HepG2 (cell line): ENCODE measurements around the gene MEX3A. TPM values are rescaled to one million over a fixed set of nuclear protein-coding genes. Genes with fewer than 3 reads are reported as not detected.

ENCODE experiments used
- FOXA3 ChIP-seq: IDR thresholded peaks from 2 replicates; pipeline ENCODE4 v1.6.1; 2016; ENCODE audit warnings: missing genetic modification reagents, missing compliant biosample characterization
- IKZF4 ChIP-seq: sonication (generic); formaldehyde crosslinking; IDR thresholded peaks from 2 replicates; pipeline ENCODE4 v1.5.1; 2020; ENCODE audit warnings: borderline replicate concordance, mild to moderate bottlenecking, low read depth, missing genetic modification reagents; ENCODE audit errors: not compliant biosample characterization
- MATR3 ChIP-seq: sonication (generic); formaldehyde crosslinking; IDR thresholded peaks from 2 replicates; pipeline ENCODE4 v1.4.0; 2020; ENCODE audit warnings: missing genetic modification reagents
- MLLT10 ChIP-seq: sonication (generic); formaldehyde crosslinking; IDR thresholded peaks from 2 replicates; pipeline ENCODE4 v1.4.0; 2020; ENCODE audit warnings: missing genetic modification reagents
- MTA1 ChIP-seq: sonication (generic); formaldehyde crosslinking; IDR thresholded peaks from 2 replicates; pipeline ENCODE4 v1.4.0; 2020; ENCODE audit warnings: missing genetic modification reagents, mild to moderate bottlenecking, borderline replicate concordance
- NCOA2 ChIP-seq: sonication (generic); formaldehyde crosslinking; IDR thresholded peaks from 2 replicates; pipeline ENCODE4 v1.8.0; 2022; ENCODE audit warnings: inconsistent platforms
- NFYB ChIP-seq: sonication (generic); formaldehyde crosslinking; IDR thresholded peaks from 2 replicates; pipeline ENCODE4 v1.4.0; 2020; ENCODE audit warnings: missing genetic modification reagents
- PHF21A ChIP-seq: sonication (generic); formaldehyde crosslinking; IDR thresholded peaks from 2 replicates; pipeline ENCODE4 v1.5.0; 2020; ENCODE audit warnings: mild to moderate bottlenecking, missing genetic modification reagents
- PRDM15 ChIP-seq: sonication (generic); formaldehyde crosslinking; IDR thresholded peaks from 2 replicates; pipeline ENCODE4 v1.4.0; 2020; ENCODE audit warnings: missing genetic modification reagents
- RBM39 ChIP-seq: fragments of 200-400 bp; formaldehyde crosslinking; IDR thresholded peaks from one replicate; pipeline ENCODE4 v1.6.1; 2018; ENCODE audit warnings: antibody characterized with exemption, mild to moderate bottlenecking, low read depth, low read length; ENCODE audit not compliant: poor library complexity, severe bottlenecking
- SAP130 ChIP-seq: IDR thresholded peaks from 2 replicates; pipeline ENCODE4 v1.6.1; 2016; ENCODE audit warnings: low read depth
- TBP ChIP-seq: sonication (generic); formaldehyde crosslinking; IDR thresholded peaks from 2 replicates; pipeline ENCODE4 v1.5.0; 2020; ENCODE audit warnings: missing genetic modification reagents
- TMF1 ChIP-seq: sonication (generic); formaldehyde crosslinking; IDR thresholded peaks from 2 replicates; pipeline ENCODE4 v1.8.1; 2022; ENCODE audit warnings: low read depth, missing genetic modification reagents
- ZBTB39 ChIP-seq: sonication (generic); formaldehyde crosslinking; IDR thresholded peaks from 2 replicates; pipeline ENCODE4 v1.5.0; 2020; ENCODE audit warnings: missing genetic modification reagents
- ZMYM3 ChIP-seq: sonication (generic); formaldehyde crosslinking; IDR thresholded peaks from 2 replicates; pipeline ENCODE4 v1.5.1; 2020; ENCODE audit warnings: mild to moderate bottlenecking, missing genetic modification reagents
- ZNF34 ChIP-seq: sonication (generic); formaldehyde crosslinking; IDR thresholded peaks from 2 replicates; pipeline ENCODE4 v1.4.0; 2020; ENCODE audit warnings: mild to moderate bottlenecking, missing genetic modification reagents, borderline replicate concordance
- ZNF558 ChIP-seq: sonication (generic); formaldehyde crosslinking; IDR thresholded peaks from 2 replicates; pipeline ENCODE4 v1.9.0; 2022; ENCODE audit warnings: mild to moderate bottlenecking, missing genetic modification reagents, borderline replicate concordance
- ZSCAN21 ChIP-seq: sonication (generic); formaldehyde crosslinking; IDR thresholded peaks from 2 replicates; pipeline ENCODE4 v1.8.0; 2022; ENCODE audit warnings: mild to moderate bottlenecking, missing genetic modification reagents, moderate library complexity, borderline replicate concordance
- polyA plus RNA-seq, 8 experiments: library from polyadenylated mRNA; depleted of rRNA in 3 of 8; stranded (reverse) in 7 of 8; unstranded in 1 of 8; fragments of >200 nt; fragmentation: Illumina TruSeq in 4 of 8; extraction: Trizol in 4 of 8; gene quantifications; 2 replicates each; pipeline versions ENCODE4 v1.2.1 to v1.2.3, GENCODE V29; 2011 to 2016; ENCODE audit warnings: low read depth in 4 of 8, missing spikeins in 1 of 8, mixed read lengths in 1 of 8; ENCODE audit not compliant: insufficient read depth in 1 of 8
- total RNA-seq, 5 experiments: library from RNA; depleted of rRNA; stranded (reverse); fragments of >200 nt; fragmentation: Illumina TruSeq; extraction: Trizol; gene quantifications; 2 replicates each; pipeline ENCODE4 v1.2.3, GENCODE V29; 2016; ENCODE audit warnings: low read depth in 1 of 5
- TF ChIP-seq, protein P1 (sequence below): fragments of 450-650 bp; IDR thresholded peaks from 2 replicates; pipeline ENCODE4 v1.6.1; 2017; ENCODE audit warnings: mild to moderate bottlenecking

The MEX3A gene
- total and polyA plus RNA-seq, 2 of the 13 experiments (the other 11 are each of a cell fraction or from before 2014, with no cell fraction given) = 7.6 to 9.1 TPM

DNA sequence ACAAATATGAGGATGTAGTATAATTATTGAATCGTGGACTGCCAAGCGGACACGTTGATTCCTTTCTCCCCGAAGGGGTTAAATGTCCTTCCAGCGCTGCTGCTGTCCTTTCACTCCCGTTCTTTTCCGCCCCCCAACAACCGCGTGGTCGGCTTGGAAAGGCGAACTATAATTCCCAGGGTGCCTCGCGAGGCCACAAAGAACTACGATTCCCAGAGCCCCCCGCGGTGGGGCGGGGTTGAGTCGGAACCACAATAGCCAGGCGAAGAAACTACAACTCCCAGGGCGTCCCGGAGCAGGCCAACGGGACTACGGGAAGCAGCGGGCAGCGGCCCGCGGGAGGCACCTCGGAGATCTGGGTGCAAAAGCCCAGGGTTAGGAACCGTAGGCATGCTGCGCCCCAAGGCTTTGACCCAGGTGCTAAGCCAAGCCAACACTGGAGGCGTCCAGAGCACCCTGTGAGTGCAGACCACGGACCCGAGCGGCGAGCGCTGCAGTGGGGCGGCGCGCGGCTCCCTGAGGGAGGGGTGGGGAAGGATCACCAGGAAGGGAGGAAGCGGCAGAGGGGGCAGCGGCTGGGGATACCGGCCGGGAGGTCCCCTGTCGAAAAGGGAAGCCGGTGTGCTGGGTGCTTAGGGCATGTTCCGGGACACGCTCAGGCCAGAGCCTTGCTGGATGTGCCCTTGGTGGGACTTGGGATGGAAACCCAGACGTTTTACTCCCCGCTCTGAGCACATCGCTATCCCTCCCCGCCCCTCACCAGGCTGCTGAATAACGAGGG, 27.6 kb downstream of the MEX3A start, which contains the start of gene LAMTOR2 (continued):
- TF ChIP-seq, protein P1, sequence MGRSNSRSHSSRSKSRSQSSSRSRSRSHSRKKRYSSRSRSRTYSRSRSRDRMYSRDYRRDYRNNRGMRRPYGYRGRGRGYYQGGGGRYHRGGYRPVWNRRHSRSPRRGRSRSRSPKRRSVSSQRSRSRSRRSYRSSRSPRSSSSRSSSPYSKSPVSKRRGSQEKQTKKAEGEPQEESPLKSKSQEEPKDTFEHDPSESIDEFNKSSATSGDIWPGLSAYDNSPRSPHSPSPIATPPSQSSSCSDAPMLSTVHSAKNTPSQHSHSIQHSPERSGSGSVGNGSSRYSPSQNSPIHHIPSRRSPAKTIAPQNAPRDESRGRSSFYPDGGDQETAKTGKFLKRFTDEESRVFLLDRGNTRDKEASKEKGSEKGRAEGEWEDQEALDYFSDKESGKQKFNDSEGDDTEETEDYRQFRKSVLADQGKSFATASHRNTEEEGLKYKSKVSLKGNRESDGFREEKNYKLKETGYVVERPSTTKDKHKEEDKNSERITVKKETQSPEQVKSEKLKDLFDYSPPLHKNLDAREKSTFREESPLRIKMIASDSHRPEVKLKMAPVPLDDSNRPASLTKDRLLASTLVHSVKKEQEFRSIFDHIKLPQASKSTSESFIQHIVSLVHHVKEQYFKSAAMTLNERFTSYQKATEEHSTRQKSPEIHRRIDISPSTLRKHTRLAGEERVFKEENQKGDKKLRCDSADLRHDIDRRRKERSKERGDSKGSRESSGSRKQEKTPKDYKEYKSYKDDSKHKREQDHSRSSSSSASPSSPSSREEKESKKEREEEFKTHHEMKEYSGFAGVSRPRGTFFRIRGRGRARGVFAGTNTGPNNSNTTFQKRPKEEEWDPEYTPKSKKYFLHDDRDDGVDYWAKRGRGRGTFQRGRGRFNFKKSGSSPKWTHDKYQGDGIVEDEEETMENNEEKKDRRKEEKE = no peak
- TF ChIP-seq RBM39 (peak; percentile 71), IKZF4 (CRISPR knock-in tag) (peak; percentile 27), ZNF34 (CRISPR knock-in tag) (peak; percentile 49; the same call in 1 of the 2 replicates), PRDM15 (CRISPR knock-in tag) (no peak; the same call in 1 of the 2 replicates), ZBTB39 (0 out of 2 replicates have a peak, but pooled peaks have one; percentile 49), ZSCAN21 (CRISPR knock-in tag) (no peak; the same call in 1 of the 2 replicates), ZMYM3 (CRISPR knock-in tag) (peak; percentile 54), MLLT10 (CRISPR knock-in tag) (no peak), NFYB (CRISPR knock-in tag) (peak; percentile 53), TBP (0 out of 2 replicates have a peak, but pooled peaks have one; percentile 68), MTA1 (CRISPR knock-in tag) (peak; percentile 57; the same call in 1 of the 2 replicates), MATR3 (CRISPR knock-in tag) (no peak), NCOA2 (CRISPR knock-in tag) (peak; percentile 51; the same call in 1 of the 2 replicates), FOXA3 (CRISPR knock-in tag) (peak; percentile 57; the same call in 1 of the 2 replicates), PHF21A (CRISPR knock-in tag) (peak; percentile 58; the same call in 1 of the 2 replicates), ZNF558 (CRISPR knock-in tag) (0 out of 2 replicates have a peak, but pooled peaks have one; percentile 8), TMF1 (peak; percentile 61; the same call in 1 of the 2 replicates), SAP130 (CRISPR knock-in tag) (peak; percentile 91)
